Body of pancreas (tissue), 4 donors: ENCODE results near the gene CCSER1. TPM values are rescaled to one million over a fixed set of nuclear protein-coding genes. Genes with fewer than 3 reads are reported as not detected.

Experiments used
- ATAC-seq: fragments of 150-250 bp; one replicate; pipeline ENCODE4 v1.9.1; 2016
- DNase-seq, 4 donors: peaks; one replicate each; pipeline ENCODE4 v3.0.0-alpha.2; 2019
- H3K27ac ChIP-seq, 4 donors: fragments of 200-600 bp; sonication (generic); 1 replicate in 3 of 4; 2 replicates in 1 of 4; pipeline versions ENCODE4 v1.5.1 to v1.6.1; 2016 to 2019; ENCODE audit warnings: mild to moderate bottlenecking in 1 of 4, mixed read lengths in 1 of 4, moderate library complexity in 1 of 4
- H3K27me3 ChIP-seq, 2 donors: fragments of 200-600 bp; sonication (generic); one replicate each; pipeline ENCODE4 v1.6.0; 2016; ENCODE audit warnings: mild to moderate bottlenecking in 1 of 2
- H3K36me3 ChIP-seq, 2 donors: fragments of 200-600 bp; sonication (generic); replicated peaks in 1 of 2; 2 replicates each; pipeline ENCODE4 v1.5.1; 2016; ENCODE audit warnings: low read depth in 2 of 2; ENCODE audit not compliant: insufficient read depth in 1 of 2
- H3K4me1 ChIP-seq: fragments of 200-600 bp; sonication (generic); one replicate; pipeline ENCODE4 v1.6.0; 2016
- H3K4me3 ChIP-seq, 2 donors: fragments of 200-600 bp; sonication (generic); 1 replicate in 1 of 2; 2 replicates in 1 of 2; pipeline ENCODE4 v1.5.1; 2016 to 2019
- H3K9me3 ChIP-seq, 3 donors: fragments of 200-600 bp; sonication (generic); 1 replicate in 2 of 3; 2 replicates in 1 of 3; pipeline ENCODE4 v1.5.1; 2016
- CTCF ChIP-seq, 7 experiments: fragments of 450-650 bp in 4 of 7; fragments of 200-600 bp in 3 of 7; sonication (generic) in 3 of 7; IDR thresholded peaks; one replicate each; pipeline ENCODE4 v1.5.1; 2016 to 2019; ENCODE audit warnings: antibody characterized with exemption in 7 of 7
- POLR2A ChIP-seq, 3 donors: fragments of 450-650 bp; IDR thresholded peaks; one replicate each; pipeline ENCODE4 v1.6.1; 2016; ENCODE audit warnings: antibody characterized with exemption in 3 of 3, mild to moderate bottlenecking in 2 of 3
- WGBS, 2 donors: methylation state at CpG; one replicate each; pipeline ENCODE4 v1.1.5; 2017; 5-methylcytosine and 5-hydroxymethylcytosine counted together
- intact Hi-C: fragments of 100-400 bp; cut with DNase I; formaldehyde crosslinking; loops from one replicate; pipeline ENCODE4 v1.15.1; 2023
- total RNA-seq, 2 donors: library from RNA; depleted of rRNA; stranded (reverse); fragments of >200 nt; gene quantifications; one replicate each; pipeline ENCODE4 v1.1.0, GENCODE V29; 2016

The CCSER1 gene
- total RNA-seq, 2 donors from 2014 or later: 13.2 to 14.5 TPM

GRCh38 chr4:90189946-90190345 is 62.8 kb downstream of the CCSER1 start:
- TF ChIP-seq CTCF (IDR thresholded peaks at IDR 0.05): no peak
- no peak for TF ChIP-seq POLR2A (IDR thresholded peaks at IDR 0.05)
- Histone ChIP-seq H3K36me3 (no peaks in the 10 kb centered on the region), H3K4me3 (no peak overlapping the region), H3K4me1 (no peaks in the 10 kb centered on the region), H3K9me3 (no peaks in the 10 kb centered on the region), H3K27me3 (no peaks in the 10 kb centered on the region), H3K27ac (no peak overlapping the region)
- no peak for ATAC-seq
- intact Hi-C loops: no loop called here
- DNase-seq: no peak
- WGBS, 2 donors: 93 to 96% methylated on average over 4 of the region's 4 CpGs

- no peak for DNase-seq
- Histone ChIP-seq H3K4me3 (no peak overlapping the region), H3K9me3 (no peaks in the 10 kb centered on the region), H3K27me3 (no peaks in the 10 kb centered on the region), H3K4me1 (no peaks in the 10 kb centered on the region), H3K36me3 (no peaks in the 10 kb centered on the region), H3K27ac (no peak overlapping the region)
- intact Hi-C loops: no loop called here
- no peak for TF ChIP-seq CTCF (IDR thresholded peaks at IDR 0.05)
- TF ChIP-seq POLR2A (IDR thresholded peaks at IDR 0.05): no peak
- ATAC-seq: no peak
- 57 to 70% methylated on average over 1 of the region's 1 CpG for WGBS, 2 donors
Measured at GRCh38 chr4:90190525-90190924, 63.3 kb downstream of the CCSER1 start.

- DNase-seq: no peak
- no peaks in the 10 kb centered on the region for H3K36me3 ChIP-seq
- intact Hi-C loops: no loop called here
- TF ChIP-seq POLR2A (IDR thresholded peaks at IDR 0.05) (no peak), CTCF (IDR thresholded peaks at IDR 0.05) (no peak)
- no peak overlapping the region for H3K4me3 ChIP-seq
- ATAC-seq: no peak
- H3K27me3 ChIP-seq: no peaks in the 10 kb centered on the region
- H3K4me1 ChIP-seq: no peaks in the 10 kb centered on the region
- no peak overlapping the region for H3K27ac ChIP-seq
- 89 to 92% methylated on average over 2 of the region's 2 CpGs for WGBS, 2 donors
- no peaks in the 10 kb centered on the region for H3K9me3 ChIP-seq
Measured at GRCh38 chr4:90198086-90198847, 71.1 kb downstream of the CCSER1 start.

- intact Hi-C loops: no loop called here
- H3K4me3 ChIP-seq: no peak overlapping the region
- H3K4me1 ChIP-seq: peaks cover 10% of the 10 kb centered on the region
- DNase-seq (no peak), ATAC-seq (no peak)
- no peaks in the 10 kb centered on the region for H3K27me3 ChIP-seq
- H3K9me3 ChIP-seq: no peaks in the 10 kb centered on the region
- 74 to 83% methylated on average over 9 to 10 of the region's 10 CpGs for WGBS, 2 donors
- TF ChIP-seq POLR2A (IDR thresholded peaks at IDR 0.05) (no peak), CTCF (IDR thresholded peaks at IDR 0.05) (no peak)
- no peak overlapping the region for H3K27ac ChIP-seq
- no peaks in the 10 kb centered on the region for H3K36me3 ChIP-seq
Measured at GRCh38 chr4:90207887-90208454, 80.8 kb downstream of the CCSER1 start.

- TF ChIP-seq POLR2A (IDR thresholded peaks at IDR 0.05) (no peak), CTCF (IDR thresholded peaks at IDR 0.05) (no peak)
- Histone ChIP-seq H3K9me3 (no peaks in the 10 kb centered on the region), H3K36me3 (no peaks in the 10 kb centered on the region), H3K4me3 (no peak overlapping the region), H3K27ac (no peak overlapping the region), H3K27me3 (no peaks in the 10 kb centered on the region), H3K4me1 (peaks cover 12% of the 10 kb centered on the region)
- intact Hi-C loops: no loop called here
- no peak for ATAC-seq
- 11 to 18% methylated on average over 1 of the region's 1 CpG for WGBS, 2 donors
- DNase-seq: no peak
Measured at GRCh38 chr4:90209922-90210321, 82.7 kb downstream of the CCSER1 start.
